Fibroblast of lung (primary cell): ENCODE measurements around the gene TUBB2A. TPM values are rescaled to one million over a fixed set of nuclear protein-coding genes. Genes with fewer than 3 reads are reported as not detected.

ENCODE experiments used
- DNase-seq, 2 donors: peaks; one replicate each; pipeline versions ENCODE4 v3.0.0 to v3.0.0-alpha.2; 2010; ENCODE audit warnings: low read depth in 2 of 2
- H2AFZ ChIP-seq: 2 replicates; pipeline ENCODE4 v1.5.1; 2012; ENCODE audit warnings: low read length, control low read depth, inconsistent platforms
- H3K27ac ChIP-seq: 2 replicates; pipeline ENCODE4 v1.5.1; 2011; ENCODE audit warnings: low read length, control low read depth; ENCODE audit not compliant: insufficient read depth
- H3K27me3 ChIP-seq: 2 replicates; pipeline ENCODE4 v1.5.1; 2011; ENCODE audit warnings: mild to moderate bottlenecking, low read length; ENCODE audit not compliant: control insufficient read depth, insufficient read depth
- H3K36me3 ChIP-seq: 2 replicates; pipeline ENCODE4 v1.5.1; 2011; ENCODE audit warnings: low read length; ENCODE audit not compliant: control insufficient read depth, insufficient read depth
- H3K4me1 ChIP-seq: 2 replicates; pipeline ENCODE4 v1.5.1; 2011; ENCODE audit warnings: low read length; ENCODE audit not compliant: control insufficient read depth, insufficient read depth; ENCODE audit errors: extremely low read depth
- H3K4me2 ChIP-seq: 2 replicates; pipeline ENCODE4 v1.5.1; 2011; ENCODE audit warnings: low read length, control low read depth; ENCODE audit not compliant: insufficient read depth; ENCODE audit errors: extremely low read depth
- H3K4me3 ChIP-seq, 4 experiments: fragments of 200-600 bp in 1 of 4; sonication (generic) in 1 of 4; replicated peaks in 1 of 4; 2 replicates each; pipeline ENCODE4 v1.5.1; 2011 to 2016; ENCODE audit warnings: low read length in 4 of 4, low read depth in 3 of 4, mild to moderate bottlenecking in 3 of 4, control low read depth in 2 of 4, inconsistent platforms in 1 of 4, mixed read lengths in 1 of 4; ENCODE audit not compliant: insufficient read depth in 1 of 4; ENCODE audit errors: control extremely low read depth in 1 of 4
- H3K79me2 ChIP-seq: 2 replicates; pipeline ENCODE4 v1.5.1; 2012; ENCODE audit warnings: mild to moderate bottlenecking, low read length, inconsistent platforms; ENCODE audit not compliant: control insufficient read depth, insufficient read depth
- H3K9ac ChIP-seq: 2 replicates; pipeline ENCODE4 v1.5.1; 2011; ENCODE audit warnings: mild to moderate bottlenecking, low read length, control low read depth; ENCODE audit not compliant: insufficient read depth
- H3K9me3 ChIP-seq: 2 replicates; pipeline ENCODE4 v1.5.1; 2012; ENCODE audit warnings: low read depth, low read length; ENCODE audit not compliant: control insufficient read depth, insufficient read depth
- H4K20me1 ChIP-seq: 2 replicates; pipeline ENCODE4 v1.5.1; 2011; ENCODE audit warnings: low read length; ENCODE audit not compliant: control insufficient read depth, insufficient read depth; ENCODE audit errors: extremely low read depth
- EZH2 ChIP-seq: IDR thresholded peaks from 2 replicates; pipeline ENCODE4 v1.5.1; 2012; ENCODE audit warnings: low read length, control low read depth, mild to moderate bottlenecking; ENCODE audit errors: missing control alignments
- polyA plus RNA-seq, 2 donors: library from polyadenylated mRNA; depleted of rRNA in 1 of 2; stranded (reverse) in 1 of 2; unstranded in 1 of 2; fragments of >200 nt; gene quantifications; 2 replicates each; pipeline ENCODE4 v1.2.1, GENCODE V29; 2011 to 2012; ENCODE audit warnings: missing spikeins in 1 of 2
- total RNA-seq: library from RNA; depleted of rRNA; stranded (reverse); fragments of >200 nt; gene quantifications from 2 replicates; pipeline ENCODE4 v1.2.1, GENCODE V29; 2014
- TF ChIP-seq, protein P1 (sequence below), 2 donors: IDR thresholded peaks in 1 of 2; conservative IDR thresholded peaks in 1 of 2; 1 replicate in 1 of 2; 2 replicates in 1 of 2; pipeline ENCODE4 v1.5.1; 2011 to 2012; ENCODE audit warnings: low read length in 2 of 2, control low read depth in 1 of 2, inconsistent platforms in 1 of 2, low read depth in 1 of 2, mild to moderate bottlenecking in 1 of 2

Gene TUBB2A
- total and polyA plus RNA-seq, 2 donors (not counting 1 experiment from before 2014, with no cell fraction given): 54.3 to 133 TPM

DNA sequence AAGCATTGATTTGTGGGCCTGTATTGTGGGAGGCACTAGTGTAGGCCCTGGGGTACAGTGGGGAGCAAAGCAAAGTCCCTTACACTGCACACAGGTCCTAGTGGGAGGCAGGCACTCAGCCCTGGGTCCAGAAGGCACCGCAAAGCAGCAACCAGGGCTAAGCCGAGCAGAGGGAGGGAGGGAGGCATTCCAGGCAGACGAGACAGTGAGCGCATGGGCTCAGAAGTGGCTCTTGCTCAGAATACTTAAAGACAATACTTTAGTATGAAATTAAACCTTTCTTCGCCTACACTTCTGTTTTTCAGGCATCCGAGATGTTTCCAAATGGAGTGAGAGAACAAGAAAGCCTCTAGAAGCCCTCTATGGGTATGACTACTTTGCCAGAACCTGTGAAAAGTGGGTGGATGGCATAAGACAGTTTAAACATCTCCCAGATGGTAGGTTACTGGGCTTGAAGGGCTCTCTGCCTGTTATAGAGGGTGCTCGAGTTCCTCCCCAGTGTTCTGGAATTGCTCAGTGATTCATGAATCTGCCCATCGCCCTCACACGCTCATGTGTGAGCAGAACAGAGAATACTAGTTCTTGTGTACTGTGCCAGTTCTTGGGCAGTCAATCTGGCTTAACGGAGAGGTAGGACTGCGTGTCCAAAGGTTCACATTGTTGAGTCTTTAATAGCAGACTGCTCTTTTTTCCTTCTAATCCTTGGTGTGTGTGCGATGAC is 20.1 kb downstream of the TUBB2A start:
- Histone ChIP-seq H3K27ac (no peak overlapping the region), H4K20me1 (no peaks in the 10 kb centered on the region), H3K79me2 (no peaks in the 10 kb centered on the region), H3K4me2 (no peak overlapping the region), H3K4me3 (no peak overlapping the region), H3K4me1 (peaks cover 14% of the 10 kb centered on the region), H3K27me3 (no peaks in the 10 kb centered on the region), H3K9me3 (no peaks in the 10 kb centered on the region), H2AFZ (no peak overlapping the region), H3K36me3 (no peaks in the 10 kb centered on the region), H3K9ac (no peak overlapping the region)
- DNase-seq: no peak
- TF ChIP-seq EZH2: no peak
- TF ChIP-seq, protein P1, sequence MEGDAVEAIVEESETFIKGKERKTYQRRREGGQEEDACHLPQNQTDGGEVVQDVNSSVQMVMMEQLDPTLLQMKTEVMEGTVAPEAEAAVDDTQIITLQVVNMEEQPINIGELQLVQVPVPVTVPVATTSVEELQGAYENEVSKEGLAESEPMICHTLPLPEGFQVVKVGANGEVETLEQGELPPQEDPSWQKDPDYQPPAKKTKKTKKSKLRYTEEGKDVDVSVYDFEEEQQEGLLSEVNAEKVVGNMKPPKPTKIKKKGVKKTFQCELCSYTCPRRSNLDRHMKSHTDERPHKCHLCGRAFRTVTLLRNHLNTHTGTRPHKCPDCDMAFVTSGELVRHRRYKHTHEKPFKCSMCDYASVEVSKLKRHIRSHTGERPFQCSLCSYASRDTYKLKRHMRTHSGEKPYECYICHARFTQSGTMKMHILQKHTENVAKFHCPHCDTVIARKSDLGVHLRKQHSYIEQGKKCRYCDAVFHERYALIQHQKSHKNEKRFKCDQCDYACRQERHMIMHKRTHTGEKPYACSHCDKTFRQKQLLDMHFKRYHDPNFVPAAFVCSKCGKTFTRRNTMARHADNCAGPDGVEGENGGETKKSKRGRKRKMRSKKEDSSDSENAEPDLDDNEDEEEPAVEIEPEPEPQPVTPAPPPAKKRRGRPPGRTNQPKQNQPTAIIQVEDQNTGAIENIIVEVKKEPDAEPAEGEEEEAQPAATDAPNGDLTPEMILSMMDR (conservative IDR thresholded peaks at IDR 0.05 in 1 of 2, IDR thresholded peaks at IDR 0.05 in 1 of 2; ENCODE audit: low read depth in 1 of 2, low read length in 2 of 2): no peak

DNA sequence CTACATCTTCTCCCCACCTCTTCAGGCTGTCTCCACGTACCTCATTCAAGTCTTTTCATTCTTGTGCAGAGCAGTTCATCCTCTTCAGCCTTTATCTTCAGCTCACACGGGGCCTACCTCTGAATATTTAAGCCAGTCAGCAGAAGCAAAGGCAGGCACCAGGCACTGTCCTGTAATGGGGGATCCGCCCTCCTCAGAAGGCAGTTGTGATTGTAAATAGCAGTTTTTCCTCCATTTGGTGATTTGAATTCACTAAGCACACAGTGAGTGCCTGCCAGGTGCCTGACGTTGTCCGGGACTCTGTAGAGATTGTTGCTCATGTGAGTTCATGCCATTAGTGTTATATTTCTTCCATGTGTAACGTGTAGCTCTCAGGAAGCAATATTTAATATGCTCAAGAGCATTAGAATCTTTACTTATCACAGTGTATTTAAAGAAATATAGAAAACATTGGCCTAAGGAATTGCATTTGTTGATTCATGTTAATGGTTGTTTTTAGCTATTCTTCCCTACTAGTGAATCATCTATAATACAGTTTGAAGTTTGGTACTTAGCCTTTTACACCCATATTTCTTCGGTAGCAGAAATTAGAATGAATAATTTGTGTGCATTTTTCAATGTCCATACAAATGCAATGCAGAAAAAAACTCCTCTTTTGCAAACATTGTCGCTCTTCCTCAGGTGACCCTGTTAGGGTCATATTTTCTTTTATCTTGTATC is 20.9 kb downstream of the TUBB2A start:
- no peaks in the 10 kb centered on the region for H3K27me3 ChIP-seq
- no peaks in the 10 kb centered on the region for H4K20me1 ChIP-seq
- peaks cover 14% of the 10 kb centered on the region for H3K4me1 ChIP-seq
- no peaks in the 10 kb centered on the region for H3K36me3 ChIP-seq
- no peak overlapping the region for H2AFZ ChIP-seq
- H3K79me2 ChIP-seq: no peaks in the 10 kb centered on the region
- H3K4me3 ChIP-seq: no peak overlapping the region
- TF ChIP-seq, protein P1 (conservative IDR thresholded peaks at IDR 0.05 in 1 of 2, IDR thresholded peaks at IDR 0.05 in 1 of 2; ENCODE audit: low read depth in 1 of 2, low read length in 2 of 2): no peak
- TF ChIP-seq EZH2: no peak
- no peak for DNase-seq
- H3K27ac ChIP-seq: no peak overlapping the region
- no peaks in the 10 kb centered on the region for H3K9me3 ChIP-seq
- H3K4me2 ChIP-seq: no peak overlapping the region
- H3K9ac ChIP-seq: no peak overlapping the region

DNA sequence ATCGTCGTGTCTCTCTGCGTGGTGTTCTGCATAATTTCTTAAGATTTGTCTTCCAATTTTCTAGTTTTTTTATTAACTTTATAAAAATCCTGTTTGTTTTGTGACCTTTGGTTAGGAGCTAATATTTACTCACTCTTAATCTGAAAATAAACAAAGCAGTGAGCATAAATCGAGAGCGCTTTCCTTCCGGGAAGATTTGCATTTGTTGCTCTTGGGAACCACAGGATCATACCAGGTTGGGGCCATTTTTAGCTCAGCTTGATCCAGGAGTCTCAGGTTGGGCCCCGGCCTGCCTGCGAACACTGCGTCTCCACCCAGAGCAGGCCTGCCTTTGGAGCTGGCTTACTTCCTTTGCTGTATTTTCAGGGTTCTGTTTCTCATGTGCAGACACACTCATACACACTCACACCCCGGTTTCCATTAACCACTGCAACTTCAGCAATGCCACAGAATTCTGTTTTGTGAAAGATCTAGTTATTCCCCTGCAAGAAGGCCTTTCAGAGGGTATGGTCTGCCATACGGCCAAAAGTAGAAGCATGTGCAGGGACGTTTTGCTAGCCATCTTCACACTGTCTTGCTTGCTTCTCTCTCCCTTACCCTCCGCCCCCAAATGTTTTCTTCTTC is 21.6 kb downstream of the TUBB2A start:
- TF ChIP-seq EZH2: no peak
- TF ChIP-seq, protein P1 (conservative IDR thresholded peaks at IDR 0.05 in 1 of 2, IDR thresholded peaks at IDR 0.05 in 1 of 2; ENCODE audit: low read depth in 1 of 2, low read length in 2 of 2): no peak
- H4K20me1 ChIP-seq: no peaks in the 10 kb centered on the region
- no peaks in the 10 kb centered on the region for H3K36me3 ChIP-seq
- no peaks in the 10 kb centered on the region for H3K9me3 ChIP-seq
- no peak overlapping the region for H3K9ac ChIP-seq
- H3K4me1 ChIP-seq: peaks cover 14% of the 10 kb centered on the region
- H3K27me3 ChIP-seq: no peaks in the 10 kb centered on the region
- DNase-seq: no peak
- no peak overlapping the region for H3K4me3 ChIP-seq
- no peak overlapping the region for H3K27ac ChIP-seq
- no peak overlapping the region for H3K4me2 ChIP-seq
- H3K79me2 ChIP-seq: no peaks in the 10 kb centered on the region
- no peak overlapping the region for H2AFZ ChIP-seq
